SK-N-SH treated with all-trans-retinoic acid at 6 μM for 48 hours (cell line): ENCODE data around the gene TGOLN2.
"Not testable (repeated sequence)": the region's sequence is repeated elsewhere in the genome, so short reads cannot be mapped to it uniquely, and the experiment has no call there.

ENCODE experiments used
- ATAC-seq: fragments of 200-7000 bp; cut with Tn5 transposase; 3 replicates; pipeline ENCODE4 v1.9.1; 2020; ENCODE audit warnings: mild to moderate bottlenecking, moderate library complexity
- ARNTL ChIP-seq: fragments of 450-650 bp; formaldehyde crosslinking; IDR thresholded peaks from 2 replicates; pipeline ENCODE4 v1.5.0; 2020; ENCODE audit warnings: low read depth, mild to moderate bottlenecking, moderate library complexity, borderline replicate concordance
- BACH2 ChIP-seq: fragments of 250-450 bp; sonication (Bioruptor Pico); IDR thresholded peaks from 2 replicates; pipeline ENCODE4 v1.9.0; 2021; ENCODE audit warnings: mild to moderate bottlenecking, borderline replicate concordance
- CREB5 ChIP-seq: fragments of 250-450 bp; sonication (Bioruptor Pico); IDR thresholded peaks from 2 replicates; pipeline ENCODE4 v1.5.1; 2020; ENCODE audit warnings: low read depth, mild to moderate bottlenecking, moderate library complexity
- CSDC2 ChIP-seq: fragments of 250-450 bp; sonication (Bioruptor Pico); IDR thresholded peaks from 2 replicates; pipeline ENCODE4 v1.5.0; 2020; ENCODE audit warnings: mild to moderate bottlenecking, moderate library complexity
- CSRNP3 ChIP-seq: fragments of 250-450 bp; sonication (Bioruptor Pico); IDR thresholded peaks from 2 replicates; pipeline ENCODE4 v1.5.1; 2021; ENCODE audit warnings: mild to moderate bottlenecking, moderate library complexity
- ESRRG ChIP-seq: fragments of 250-450 bp; sonication (Bioruptor Pico); IDR thresholded peaks from 2 replicates; pipeline ENCODE4 v1.6.1; 2021; ENCODE audit warnings: mild to moderate bottlenecking
- OSR1 ChIP-seq: fragments of 250-450 bp; sonication (Bioruptor Pico); IDR thresholded peaks from 2 replicates; pipeline ENCODE4 v1.8.0; 2022; ENCODE audit warnings: moderate library complexity, mild to moderate bottlenecking, inconsistent platforms
- PATZ1 ChIP-seq: fragments of 250-450 bp; sonication (Bioruptor Pico); IDR thresholded peaks from 2 replicates; pipeline ENCODE4 v1.8.0; 2020; ENCODE audit warnings: mild to moderate bottlenecking, moderate library complexity, borderline replicate concordance
- POU6F1 ChIP-seq: fragments of 250-450 bp; sonication (Bioruptor Pico); IDR thresholded peaks from 2 replicates; pipeline ENCODE4 v1.8.0; 2021; ENCODE audit warnings: low read depth, mild to moderate bottlenecking, moderate library complexity, borderline replicate concordance
- RARB ChIP-seq: fragments of 250-450 bp; sonication (Bioruptor Pico); IDR thresholded peaks from 2 replicates; pipeline ENCODE4 v1.8.0; 2021; ENCODE audit warnings: mild to moderate bottlenecking, moderate library complexity
- SNAI2 ChIP-seq: fragments of 250-450 bp; sonication (Bioruptor Pico); IDR thresholded peaks from 2 replicates; pipeline ENCODE4 v1.5.0; 2020; ENCODE audit warnings: mild to moderate bottlenecking, moderate library complexity
- TOX ChIP-seq: fragments of 250-450 bp; sonication (Bioruptor Pico); IDR thresholded peaks from 2 replicates; pipeline ENCODE4 v1.8.0; 2021; ENCODE audit warnings: mild to moderate bottlenecking, moderate library complexity, borderline replicate concordance
- TSHZ2 ChIP-seq: fragments of 250-450 bp; sonication (Bioruptor Pico); IDR thresholded peaks from 2 replicates; pipeline ENCODE4 v1.5.0; 2020; ENCODE audit warnings: mild to moderate bottlenecking, moderate library complexity
- ZC3H10 ChIP-seq: fragments of 250-450 bp; sonication (Bioruptor Pico); IDR thresholded peaks from 2 replicates; pipeline ENCODE4 v1.5.1; 2021; ENCODE audit warnings: mild to moderate bottlenecking, moderate library complexity
- ZFP3 ChIP-seq: fragments of 250-450 bp; sonication (Bioruptor Pico); IDR thresholded peaks from 2 replicates; pipeline ENCODE4 v1.5.0; 2020; ENCODE audit warnings: mild to moderate bottlenecking, moderate library complexity
- ZFP30 ChIP-seq: fragments of 450-650 bp; formaldehyde crosslinking; IDR thresholded peaks from 2 replicates; pipeline ENCODE4 v1.5.0; 2022; ENCODE audit warnings: mild to moderate bottlenecking, moderate library complexity
- ZNF565 ChIP-seq: fragments of 450-650 bp; formaldehyde crosslinking; conservative IDR thresholded peaks from 2 replicates; pipeline ENCODE4 v1.5.0; 2020; ENCODE audit warnings: low read depth, mild to moderate bottlenecking, moderate library complexity
- ZNF70 ChIP-seq: fragments of 450-650 bp; formaldehyde crosslinking; IDR thresholded peaks from 2 replicates; pipeline ENCODE4 v1.5.0; 2020; ENCODE audit warnings: mild to moderate bottlenecking, moderate library complexity

TGOLN2 gene

GRCh38 chr2:85367180-85367579 is 39.4 kb upstream of the TGOLN2 start (continued):
- TF ChIP-seq PATZ1 (CRISPR knock-in tag) (no peak), ESRRG (CRISPR knock-in tag) (no peak), ZNF70 (CRISPR knock-in tag) (no peak), ZFP30 (no peak), TOX (CRISPR knock-in tag) (no peak), SNAI2 (CRISPR knock-in tag) (no peak)

GRCh38 chr2:85362653-85363387 is 35.0 kb upstream of the TGOLN2 start:
- ATAC-seq: not testable (repeated sequence)

GRCh38 chr2:85357736-85358135 is 29.9 kb upstream of the TGOLN2 start:
- ATAC-seq: no peak
- no peak for TF ChIP-seq ZNF565 (CRISPR knock-in tag)
- TF ChIP-seq ZFP30: no peak
- TF ChIP-seq TSHZ2 (CRISPR knock-in tag): no peak
- no peak for TF ChIP-seq PATZ1 (CRISPR knock-in tag)
- no peak for TF ChIP-seq OSR1 (CRISPR knock-in tag)
- no peak for TF ChIP-seq RARB
- no peak for TF ChIP-seq ZC3H10 (CRISPR knock-in tag)

- ATAC-seq: no peak
- TF ChIP-seq CSDC2 (CRISPR knock-in tag): no peak
- no peak for TF ChIP-seq ZC3H10 (CRISPR knock-in tag)
- TF ChIP-seq ZNF70 (CRISPR knock-in tag): no peak
- TF ChIP-seq CREB5 (CRISPR knock-in tag): no peak
- TF ChIP-seq ZFP3 (CRISPR knock-in tag): no peak
- TF ChIP-seq ZNF565 (CRISPR knock-in tag): no peak
- no peak for TF ChIP-seq CSRNP3 (CRISPR knock-in tag)
- TF ChIP-seq TOX (CRISPR knock-in tag): no peak
- no peak for TF ChIP-seq BACH2
- TF ChIP-seq ESRRG (CRISPR knock-in tag): no peak
- no peak for TF ChIP-seq ARNTL (CRISPR knock-in tag)
- TF ChIP-seq POU6F1 (CRISPR knock-in tag): no peak
- TF ChIP-seq, all 23 proteins: peak for 0
Measured at GRCh38 chr2:85356186-85356585, 28.4 kb upstream of the TGOLN2 start.
